Caco-2 (cell line): ENCODE measurements around the gene ARAP3. TPM values are rescaled to one million over a fixed set of nuclear protein-coding genes. Genes with fewer than 3 reads are reported as not detected.

Experiments used
- BruUV-seq: library from RNA; stranded (reverse); fragments of 400-500 nt; replicated peaks from 2 replicates; lab custom pipeline; 2021; lab: Mats Ljungman, UMichigan
- CTCF ChIA-PET: fragments of 300-600 bp; sonication (Branson Sonifier 250); formaldehyde crosslinking; loops from one replicate; lab custom pipeline; 2022; ENCODE audit warnings: antibody characterized with exemption; lab: Charles Lee
- POLR2A ChIA-PET: fragments of 300-600 bp; sonication (Branson Sonifier 250); formaldehyde crosslinking; loops from one replicate; lab custom pipeline; 2022; ENCODE audit warnings: antibody characterized with exemption; lab: Charles Lee
- DNase-seq, 2 experiments: peaks; one replicate each; pipeline versions ENCODE4 v3.0.0 to v3.0.0-alpha.2; 2020 to 2022
- H3K27me3 ChIP-seq: replicated peaks from 2 replicates; pipeline ENCODE4 v1.6.0; 2011; ENCODE audit warnings: low read length; ENCODE audit not compliant: control insufficient read depth, insufficient read depth
- H3K36me3 ChIP-seq: 2 replicates; pipeline ENCODE4 v1.5.1; 2011; ENCODE audit warnings: low read length; ENCODE audit not compliant: control insufficient read depth, insufficient read depth
- H3K4me1 ChIP-seq: fragments of 250-450 bp; sonication (Bioruptor Pico); 2 replicates; pipeline ENCODE4 v1.5.1; 2020; ENCODE audit warnings: mild to moderate bottlenecking
- H3K4me3 ChIP-seq: 2 replicates; pipeline ENCODE4 v1.5.1; 2011; ENCODE audit warnings: low read depth, mild to moderate bottlenecking, control low read depth, low read length
- H3K9me3 ChIP-seq: fragments of 250-450 bp; sonication (Bioruptor Pico); 2 replicates; pipeline ENCODE4 v1.5.1; 2020; ENCODE audit warnings: mild to moderate bottlenecking, moderate library complexity
- H3K27ac Mint-ChIP-seq: one replicate; pipeline ENCODE4 v1.8.0; 2022; ENCODE audit warnings: mixed read lengths; ENCODE audit not compliant: unreplicated experiment
- H3K27me3 Mint-ChIP-seq: one replicate; pipeline ENCODE4 v1.8.0; 2022; ENCODE audit warnings: mixed read lengths; ENCODE audit not compliant: insufficient read depth, unreplicated experiment
- H3K36me3 Mint-ChIP-seq: one replicate; pipeline ENCODE4 v1.8.0; 2022; ENCODE audit warnings: mild to moderate bottlenecking, mixed read lengths; ENCODE audit not compliant: insufficient read depth, unreplicated experiment
- H3K4me1 Mint-ChIP-seq: one replicate; pipeline ENCODE4 v1.8.0; 2022; ENCODE audit warnings: low read depth, mixed read lengths; ENCODE audit not compliant: unreplicated experiment
- H3K4me3 Mint-ChIP-seq: one replicate; pipeline ENCODE4 v1.8.0; 2022; ENCODE audit warnings: mild to moderate bottlenecking, moderate library complexity, mixed read lengths; ENCODE audit not compliant: unreplicated experiment
- H3K9me3 Mint-ChIP-seq: one replicate; pipeline ENCODE4 v1.8.0; 2022; ENCODE audit warnings: mixed read lengths; ENCODE audit not compliant: unreplicated experiment
- intact Hi-C: fragments of 100-400 bp; cut with micrococcal nuclease; formaldehyde crosslinking; loops from one replicate; pipeline ENCODE4 v1.10.0; 2022; ENCODE audit not compliant: unreplicated experiment
- total RNA-seq: library from RNA; stranded (reverse); gene quantifications from 2 replicates; pipeline ENCODE4 v1.2.3, GENCODE V29; 2022
- TF ChIP-seq, protein P1 (sequence below), 2 experiments: fragments of 200-600 bp in 1 of 2; IDR thresholded peaks; 1 replicate in 1 of 2; 2 replicates in 1 of 2; pipeline versions ENCODE4 v1.5.1 to v1.8.0; 2011 to 2022; ENCODE audit warnings: antibody characterized with exemption in 1 of 2, control low read depth in 1 of 2, inconsistent platforms in 1 of 2, low read depth in 1 of 2, low read length in 1 of 2, mild to moderate bottlenecking in 1 of 2, moderate library complexity in 1 of 2; ENCODE audit not compliant: insufficient read depth in 1 of 2, severe bottlenecking in 1 of 2, unreplicated experiment in 1 of 2

The ARAP3 gene
- total RNA-seq, 1 experiment from 2014 or later = 6.3 TPM

DNA sequence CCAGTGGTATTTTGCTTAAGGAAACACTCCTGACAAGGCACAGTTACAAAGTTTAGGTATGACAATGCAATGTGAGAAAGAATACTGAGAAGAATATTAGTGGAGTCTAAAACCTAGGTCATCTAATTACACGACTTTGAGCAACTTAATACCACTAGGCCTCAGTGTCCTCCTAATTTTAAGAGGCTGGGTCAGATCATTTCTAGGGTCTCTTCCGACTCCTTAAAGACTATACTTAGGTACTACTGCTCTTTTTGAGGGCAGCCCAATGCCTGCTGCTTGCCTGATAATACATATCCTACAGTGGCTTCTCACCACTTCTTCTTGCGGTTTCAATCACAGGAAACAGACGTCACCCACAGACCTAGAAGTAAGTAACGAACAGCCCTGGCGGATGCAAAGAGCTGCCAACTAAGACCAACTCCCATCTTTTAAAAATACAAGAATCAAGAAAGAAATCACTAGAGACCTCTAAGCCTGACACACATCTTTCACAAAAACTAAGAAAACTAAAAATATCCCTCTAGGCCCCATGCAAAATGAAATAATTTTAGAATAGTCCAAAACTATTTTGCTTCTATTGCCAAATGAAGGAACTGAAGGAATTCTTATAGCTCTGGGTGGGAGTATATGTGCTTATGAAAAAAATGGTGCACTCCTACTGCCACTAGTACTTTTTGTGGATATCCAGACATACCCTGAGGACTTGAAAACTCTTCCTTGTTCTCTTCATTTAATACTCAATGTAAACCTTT, 76.3 kb downstream of the ARAP3 start:
- BruUV-seq = no TSS peak
- Histone ChIP-seq H3K4me3 (no peak overlapping the region), H3K36me3 (no peaks in the 10 kb centered on the region), H3K9me3 (no peaks in the 10 kb centered on the region), H3K27me3 (no peaks in the 10 kb centered on the region), H3K4me1 (peaks cover 41% of the 10 kb centered on the region)
- Mint-ChIP-seq H3K27me3 (no peaks in the 10 kb centered on the region), H3K4me3 (no peak overlapping the region), H3K36me3 (peaks cover 12% of the 10 kb centered on the region), H3K27ac (peak overlapping the region; percentile 76), H3K9me3 (no peaks in the 10 kb centered on the region), H3K4me1 (peaks cover 32% of the 10 kb centered on the region)
- TF ChIP-seq, protein P1, sequence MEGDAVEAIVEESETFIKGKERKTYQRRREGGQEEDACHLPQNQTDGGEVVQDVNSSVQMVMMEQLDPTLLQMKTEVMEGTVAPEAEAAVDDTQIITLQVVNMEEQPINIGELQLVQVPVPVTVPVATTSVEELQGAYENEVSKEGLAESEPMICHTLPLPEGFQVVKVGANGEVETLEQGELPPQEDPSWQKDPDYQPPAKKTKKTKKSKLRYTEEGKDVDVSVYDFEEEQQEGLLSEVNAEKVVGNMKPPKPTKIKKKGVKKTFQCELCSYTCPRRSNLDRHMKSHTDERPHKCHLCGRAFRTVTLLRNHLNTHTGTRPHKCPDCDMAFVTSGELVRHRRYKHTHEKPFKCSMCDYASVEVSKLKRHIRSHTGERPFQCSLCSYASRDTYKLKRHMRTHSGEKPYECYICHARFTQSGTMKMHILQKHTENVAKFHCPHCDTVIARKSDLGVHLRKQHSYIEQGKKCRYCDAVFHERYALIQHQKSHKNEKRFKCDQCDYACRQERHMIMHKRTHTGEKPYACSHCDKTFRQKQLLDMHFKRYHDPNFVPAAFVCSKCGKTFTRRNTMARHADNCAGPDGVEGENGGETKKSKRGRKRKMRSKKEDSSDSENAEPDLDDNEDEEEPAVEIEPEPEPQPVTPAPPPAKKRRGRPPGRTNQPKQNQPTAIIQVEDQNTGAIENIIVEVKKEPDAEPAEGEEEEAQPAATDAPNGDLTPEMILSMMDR (IDR thresholded peaks at IDR 0.05; ENCODE audit: insufficient read depth in 1 of 2, low read depth in 1 of 2, low read length in 1 of 2, severe bottlenecking in 1 of 2, unreplicated experiment in 1 of 2) = no peak
- POLR2A ChIA-PET = interaction anchor here (0.5 to 0.6 kb wide), 2 partner anchors 14 to 15 kb away, joined by 5 read pairs; no protein-coding TSS in a partner anchor
- CTCF ChIA-PET = interaction anchor here (2.0 kb wide), 1 partner anchor 13 kb away, joined by 8 read pairs; the partner anchor contains the start of gene DIAPH1
- DNase-seq = no peak
- intact Hi-C loops = no loop called here

DNA sequence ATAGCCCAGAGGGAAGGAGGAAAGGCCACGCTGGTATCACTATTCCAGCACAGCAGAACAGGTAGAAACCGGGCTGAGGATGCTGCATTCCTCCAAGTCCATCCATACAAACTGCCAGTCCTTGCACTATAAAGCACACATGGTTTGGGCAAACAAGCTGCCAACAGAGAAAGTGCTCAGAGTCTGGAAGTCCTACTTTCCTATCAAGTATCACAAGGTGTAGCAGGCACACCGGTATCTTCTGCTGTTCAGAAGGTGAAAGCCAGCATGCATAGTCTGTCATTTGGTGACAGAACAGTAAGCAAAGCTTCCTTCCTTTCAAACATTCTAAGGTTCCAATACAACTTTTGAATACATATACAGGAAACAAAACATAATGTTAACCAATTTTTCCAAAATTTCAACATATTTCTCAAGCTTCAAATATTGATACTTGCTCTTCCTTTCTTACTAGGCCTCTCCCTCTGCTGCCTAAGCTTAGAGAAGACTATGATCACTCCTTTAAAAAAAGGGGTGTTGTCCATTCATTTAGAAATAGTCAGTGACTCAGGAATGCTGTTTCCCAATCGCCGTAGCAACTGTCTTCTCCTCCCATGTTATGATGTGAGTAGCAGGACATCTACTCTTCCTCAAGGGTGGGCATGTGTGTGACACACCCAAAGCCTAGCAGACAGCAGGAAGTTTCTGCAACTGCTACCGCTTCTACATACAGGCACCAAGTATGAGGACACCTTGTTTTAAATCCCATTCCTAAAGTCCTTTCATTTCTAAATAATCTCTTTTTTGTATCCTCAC, 77.9 kb downstream of the ARAP3 start:
- H3K27me3 Mint-ChIP-seq = no peaks in the 10 kb centered on the region
- Histone ChIP-seq H3K9me3 (no peaks in the 10 kb centered on the region), H3K4me3 (no peak overlapping the region), H3K27me3 (no peaks in the 10 kb centered on the region), H3K4me1 (peaks cover 32% of the 10 kb centered on the region), H3K36me3 (no peaks in the 10 kb centered on the region)
- DNase-seq = peak; percentile 74 to 78
- intact Hi-C loops = loop anchor here (1.0 kb wide), 2 partner anchors 12 to 15 kb away; no protein-coding TSS in a partner anchor
- H3K4me1 Mint-ChIP-seq = peaks cover 32% of the 10 kb centered on the region
- TF ChIP-seq, protein P1 (IDR thresholded peaks at IDR 0.05; ENCODE audit: insufficient read depth in 1 of 2, low read depth in 1 of 2, low read length in 1 of 2, severe bottlenecking in 1 of 2, unreplicated experiment in 1 of 2) = no peak
- no peak overlapping the region for H3K4me3 Mint-ChIP-seq
- H3K36me3 Mint-ChIP-seq = peaks cover 6% of the 10 kb centered on the region
- CTCF ChIA-PET = interaction anchor here (1.1 to 1.9 kb wide), 3 partner anchors 12 to 40 kb away, joined by 3 to 23 read pairs (median 10); partner anchors contain the start of gene DIAPH1
- peak overlapping the region; percentile 61 for H3K27ac Mint-ChIP-seq
- no peaks in the 10 kb centered on the region for H3K9me3 Mint-ChIP-seq
- no TSS peak for BruUV-seq
- POLR2A ChIA-PET = interaction anchor here (1.6 kb wide), 1 partner anchor 14 kb away, joined by 3 read pairs; the partner anchor contains the start of gene DIAPH1

Other genes with a start within 250 kb of the ARAP3 start
- 1.3 and 2.9 TPM in 2 replicates for gene PCDHGC3, start 206.3 kb downstream of the ARAP3 start, total RNA-seq
- 0.28 and 0.39 TPM in 2 replicates for gene PCDHGC4, start 197.2 kb downstream of the ARAP3 start, total RNA-seq
- gene PCDHGC5, start 193.1 kb downstream of the ARAP3 start, total RNA-seq = 0.21 and 0.25 TPM in 2 replicates
- 161 and 167 TPM in 2 replicates for gene DIAPH1, start 63.2 kb downstream of the ARAP3 start, total RNA-seq
- gene HDAC3, start 45.4 kb downstream of the ARAP3 start, total RNA-seq = 73.0 and 74.5 TPM in 2 replicates
- gene RELL2, start 45.2 kb downstream of the ARAP3 start, total RNA-seq = 8.7 and 13.6 TPM in 2 replicates
- 25.0 and 26.8 TPM in 2 replicates for gene FCHSD1, start 30.8 kb downstream of the ARAP3 start, total RNA-seq
- gene PCDH1, start 196.2 kb upstream of the ARAP3 start, total RNA-seq = 1.5 and 1.8 TPM in 2 replicates
- gene DELE1, start 241.6 kb upstream of the ARAP3 start, total RNA-seq = 67.6 and 78.6 TPM in 2 replicates